ENCODE measurements around the gene GPR143. TPM values are rescaled to one million over a fixed set of nuclear protein-coding genes. Genes with fewer than 3 reads are reported as not detected.

Gene GPR143
- total RNA-seq, 1 donor from 2014 or later: 2.3 TPM

Other genes starting within 250 kb of the GPR143 start
- gene SHROOM2, start 20.6 kb upstream of the GPR143 start, total RNA-seq: 5.3 and 10.1 TPM in 2 replicates
- gene CLDN34, start 201.5 kb upstream of the GPR143 start, total RNA-seq: 0.13 TPM in 1 of 2 replicates, not detected in the other